Activated naive CD8-positive, alpha-beta T cell treated with anti-CD3 and anti-CD28 coated beads, Interleukin-2, amount 50 U/mL, for 24 hours (primary cell): ENCODE data around the gene MXRA7.
A peak's percentile ranks its signal among the peaks of the same experiment; 100 is the strongest.
"Not testable (repeated sequence)": the region's sequence is repeated elsewhere in the genome, so short reads cannot be mapped to it uniquely, and the experiment has no call there.

ENCODE experiments used
- ATAC-seq: fragments of 150-1000 bp; cut with Tn5 transposase; one replicate; pipeline ENCODE4 v1.10.0; 2021
- DNase-seq: peaks from one replicate; pipeline ENCODE4 v3.0.0; 2021
- H3K27ac Mint-ChIP-seq: one replicate; pipeline ENCODE4 v1.8.0; 2021; ENCODE audit warnings: mild to moderate bottlenecking, mixed read lengths
- H3K27me3 Mint-ChIP-seq: one replicate; pipeline ENCODE4 v1.8.0; 2021; ENCODE audit warnings: mixed read lengths
- H3K36me3 Mint-ChIP-seq: one replicate; pipeline ENCODE4 v1.8.0; 2021; ENCODE audit warnings: low read depth, mixed read lengths
- H3K4me1 Mint-ChIP-seq: one replicate; pipeline ENCODE4 v1.8.0; 2021; ENCODE audit warnings: mixed read lengths
- H3K4me3 Mint-ChIP-seq: one replicate; pipeline ENCODE4 v1.8.0; 2021; ENCODE audit warnings: mild to moderate bottlenecking, moderate library complexity, mixed read lengths
- H3K9me3 Mint-ChIP-seq: one replicate; pipeline ENCODE4 v1.8.0; 2021; ENCODE audit warnings: mixed read lengths

MXRA7 gene, protein sequence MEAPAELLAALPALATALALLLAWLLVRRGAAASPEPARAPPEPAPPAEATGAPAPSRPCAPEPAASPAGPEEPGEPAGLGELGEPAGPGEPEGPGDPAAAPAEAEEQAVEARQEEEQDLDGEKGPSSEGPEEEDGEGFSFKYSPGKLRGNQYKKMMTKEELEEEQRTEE

DNA sequence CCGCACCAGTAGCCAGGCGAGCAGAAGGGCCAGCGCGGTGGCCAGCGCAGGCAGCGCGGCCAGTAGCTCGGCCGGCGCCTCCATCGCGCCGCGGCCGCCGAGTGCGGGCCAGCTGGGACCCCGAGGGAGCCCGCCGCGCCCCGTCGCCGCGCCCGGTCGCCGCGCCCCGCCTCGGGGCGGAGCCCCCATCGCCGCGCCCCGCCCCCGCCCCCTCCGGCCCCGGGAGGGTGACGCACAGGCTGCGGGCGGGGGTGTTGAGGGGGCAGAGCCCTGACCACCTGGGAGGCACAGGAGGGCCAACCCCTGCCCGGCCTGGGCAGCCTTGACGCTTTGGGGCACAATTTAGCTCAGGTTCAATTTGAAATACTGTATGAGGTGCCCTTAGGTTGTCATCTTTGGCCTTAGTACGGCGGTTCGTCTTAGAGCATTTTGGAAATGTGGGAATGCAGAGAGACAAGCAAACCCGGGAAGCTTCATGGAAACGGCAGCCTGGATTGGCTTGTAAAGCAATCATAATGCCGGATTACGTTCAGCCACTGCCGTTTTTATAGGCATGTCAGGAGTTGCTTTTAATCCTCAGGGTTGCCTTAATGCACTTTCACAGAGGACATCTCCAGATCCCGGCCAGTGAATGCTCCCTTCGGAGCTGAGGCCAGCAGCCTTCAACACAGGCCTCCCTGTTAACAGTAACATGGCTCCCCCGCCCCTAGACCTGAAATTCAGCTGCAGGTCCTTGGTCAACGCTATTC lies at the start of gene MXRA7:
MXRA7 (minus strand) TSS at position 103 of the 749 bp plus-strand sequence; CDS start at position 84, 19 bp downstream.
- Mint-ChIP-seq H3K27me3 (no peaks in the 10 kb centered on the region), H3K4me1 (peaks cover 50% of the 10 kb centered on the region), H3K9me3 (no peaks in the 10 kb centered on the region), H3K4me3 (peak within 1 kb of the TSS; percentile 70), H3K36me3 (peaks cover 21% of the 10 kb centered on the region), H3K27ac (peak within 1 kb of the TSS; percentile 46)
- DNase-seq (peak; percentile 76), ATAC-seq (peak; percentile 62)

- peaks cover 6% of the 10 kb centered on the region for H3K36me3 Mint-ChIP-seq
- no peaks in the 10 kb centered on the region for H3K9me3 Mint-ChIP-seq
- no peak for ATAC-seq
Observed at GRCh38 chr17:76758570-76758969, 47.8 kb upstream of the MXRA7 start.

DNA sequence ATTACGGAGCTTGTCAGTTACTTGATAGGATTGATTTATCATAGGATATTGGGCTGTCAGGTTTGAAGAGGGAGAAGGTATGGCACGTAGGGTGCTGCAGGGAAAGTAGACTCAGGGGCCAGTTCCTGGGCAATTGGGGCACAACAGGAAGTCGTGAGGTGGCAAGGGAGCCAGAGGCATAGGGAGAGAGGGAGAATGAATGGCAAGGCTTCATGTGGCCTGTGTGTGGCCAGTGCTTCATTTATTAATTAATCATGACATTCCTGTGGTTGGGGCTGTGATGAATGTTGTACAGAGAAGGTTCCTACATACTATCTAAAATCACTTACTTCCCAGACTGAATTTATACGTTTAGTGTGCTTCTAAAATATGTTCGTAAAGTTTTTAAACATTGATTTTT lies 46.5 kb upstream of the MXRA7 start:
- H3K4me3 Mint-ChIP-seq, result no peak overlapping the region
- H3K9me3 Mint-ChIP-seq, result no peaks in the 10 kb centered on the region
- no peak for ATAC-seq
- DNase-seq, result no peak
- H3K4me1 Mint-ChIP-seq, result peaks cover 17% of the 10 kb centered on the region
- H3K27me3 Mint-ChIP-seq, result no peaks in the 10 kb centered on the region
- peaks cover 10% of the 10 kb centered on the region for H3K36me3 Mint-ChIP-seq
- H3K27ac Mint-ChIP-seq, result no peak overlapping the region

More at GRCh38 chr17:76758570-76758969, 47.8 kb upstream of the MXRA7 start:
- Mint-ChIP-seq H3K4me3 (no peak overlapping the region), H3K27me3 (no peaks in the 10 kb centered on the region), H3K27ac (no peak overlapping the region), H3K4me1 (peaks cover 6% of the 10 kb centered on the region)
- no peak for DNase-seq

DNA sequence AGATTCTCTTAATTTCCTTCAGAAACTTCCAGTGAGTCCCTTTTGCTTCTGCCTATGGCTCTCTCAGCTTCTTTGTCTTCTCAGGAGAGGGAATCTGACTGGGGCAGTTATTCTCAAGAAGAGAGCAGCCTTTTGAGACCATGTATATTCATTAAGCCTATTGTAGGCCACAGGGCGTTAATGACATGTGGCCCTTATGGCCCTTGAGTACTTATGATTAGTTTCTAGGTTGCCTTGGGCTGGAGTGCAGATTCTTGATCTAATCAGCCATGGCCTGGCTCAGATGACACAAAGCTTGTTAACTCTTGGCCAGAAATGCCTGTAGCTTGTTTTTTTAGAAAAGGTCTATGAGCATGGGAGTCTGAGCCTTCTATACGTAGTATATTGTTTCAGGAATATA lies 44.5 kb upstream of the MXRA7 start:
- H3K4me3 Mint-ChIP-seq, result no peak overlapping the region
- H3K4me1 Mint-ChIP-seq, result peaks cover 22% of the 10 kb centered on the region
- H3K36me3 Mint-ChIP-seq, result peaks cover 12% of the 10 kb centered on the region
- no peak for ATAC-seq
- no peak for DNase-seq
- H3K27me3 Mint-ChIP-seq, result no peaks in the 10 kb centered on the region
- no peak overlapping the region for H3K27ac Mint-ChIP-seq
- no peaks in the 10 kb centered on the region for H3K9me3 Mint-ChIP-seq

GRCh38 chr17:76753061-76753961 lies 42.5 kb upstream of the MXRA7 start:
- peaks cover 15% of the 10 kb centered on the region for H3K36me3 Mint-ChIP-seq
- H3K9me3 Mint-ChIP-seq, result no peaks in the 10 kb centered on the region
- H3K27me3 Mint-ChIP-seq, result no peaks in the 10 kb centered on the region
- H3K27ac Mint-ChIP-seq, result peak overlapping the region; percentile 85
- H3K4me3 Mint-ChIP-seq, result peak overlapping the region; percentile 78
- ATAC-seq, result peak; percentile 36
- peaks cover 22% of the 10 kb centered on the region for H3K4me1 Mint-ChIP-seq
- no peak for DNase-seq

- Mint-ChIP-seq H3K4me1 (peaks cover 22% of the 10 kb centered on the region), H3K27me3 (no peaks in the 10 kb centered on the region), H3K4me3 (peak overlapping the region; percentile 6), H3K27ac (peak overlapping the region; percentile 4), H3K9me3 (no peaks in the 10 kb centered on the region), H3K36me3 (peaks cover 14% of the 10 kb centered on the region)
- DNase-seq (no peak), ATAC-seq (no peak)
Observed at GRCh38 chr17:76752006-76752405, 41.2 kb upstream of the MXRA7 start.

- no peaks in the 10 kb centered on the region for H3K27me3 Mint-ChIP-seq
- no peak overlapping the region for H3K27ac Mint-ChIP-seq
- H3K4me1 Mint-ChIP-seq, result peaks cover 22% of the 10 kb centered on the region
- no peak for ATAC-seq
- no peak for DNase-seq
- peaks cover 17% of the 10 kb centered on the region for H3K36me3 Mint-ChIP-seq
- H3K9me3 Mint-ChIP-seq, result no peaks in the 10 kb centered on the region
- no peak overlapping the region for H3K4me3 Mint-ChIP-seq
Observed at GRCh38 chr17:76751416-76751993, 40.7 kb upstream of the MXRA7 start.

DNA sequence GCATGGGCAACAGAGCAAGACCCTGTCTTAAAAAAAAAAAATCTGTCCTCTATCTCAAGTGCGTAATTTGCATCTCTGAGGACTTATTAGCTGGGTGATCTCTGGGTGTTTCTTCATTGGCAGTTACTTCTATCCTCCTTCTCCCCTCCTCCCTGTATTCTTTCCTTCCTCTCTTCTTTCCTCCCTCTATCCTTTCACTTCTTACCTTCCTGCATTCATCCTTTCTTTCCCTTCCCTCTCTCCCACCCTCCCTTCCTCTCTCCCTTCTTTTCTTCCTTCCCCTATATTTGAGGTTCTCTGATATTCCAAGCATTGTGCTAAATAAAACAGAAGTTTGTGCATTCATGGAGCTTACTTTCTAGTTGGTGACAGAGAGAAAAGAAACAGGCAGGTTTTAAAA lies 37.9 kb upstream of the MXRA7 start:
- no peaks in the 10 kb centered on the region for H3K27me3 Mint-ChIP-seq
- H3K27ac Mint-ChIP-seq, result no peak overlapping the region
- no peak for DNase-seq
- H3K4me3 Mint-ChIP-seq, result no peak overlapping the region
- no peak for ATAC-seq
- no peaks in the 10 kb centered on the region for H3K9me3 Mint-ChIP-seq
- H3K36me3 Mint-ChIP-seq, result peaks cover 37% of the 10 kb centered on the region
- H3K4me1 Mint-ChIP-seq, result peaks cover 22% of the 10 kb centered on the region

DNA sequence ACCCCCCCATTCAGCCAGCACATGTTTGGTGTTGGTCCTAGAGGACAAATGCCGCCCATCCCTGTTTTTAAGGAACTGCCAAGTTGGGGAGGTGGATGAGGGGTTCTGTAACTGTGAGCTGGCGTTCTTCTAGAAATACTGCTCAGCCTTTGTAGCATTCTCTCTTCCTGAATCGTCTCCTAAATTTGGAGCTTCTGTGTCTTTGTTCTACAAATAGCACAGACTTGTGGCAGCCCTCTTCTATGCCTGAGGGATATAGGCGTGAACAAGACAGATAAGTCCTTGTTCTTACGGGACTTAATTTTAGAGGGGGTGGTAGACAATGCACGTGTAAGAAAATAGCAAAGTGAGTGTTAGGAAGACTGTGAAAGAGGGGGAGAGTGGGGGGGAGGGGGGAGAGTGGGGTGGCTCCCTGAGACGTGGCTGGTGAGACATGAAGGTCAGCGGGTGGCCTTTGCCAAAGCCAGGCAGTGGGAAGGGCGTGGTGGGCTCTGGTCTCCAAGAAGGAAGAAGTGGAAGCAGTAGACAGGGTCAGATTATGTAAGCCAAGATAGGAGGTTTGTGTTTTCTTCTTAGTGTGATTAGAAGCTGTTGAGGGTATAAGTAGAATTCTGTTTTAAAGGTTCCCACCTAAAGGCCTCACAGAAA lies 37.1 kb upstream of the MXRA7 start:
- H3K27me3 Mint-ChIP-seq, result no peaks in the 10 kb centered on the region
- peaks cover 33% of the 10 kb centered on the region for H3K36me3 Mint-ChIP-seq
- H3K9me3 Mint-ChIP-seq, result no peaks in the 10 kb centered on the region
- no peak overlapping the region for H3K4me3 Mint-ChIP-seq
- H3K4me1 Mint-ChIP-seq, result peaks cover 15% of the 10 kb centered on the region
- H3K27ac Mint-ChIP-seq, result no peak overlapping the region
- ATAC-seq (no peak), DNase-seq (no peak)

- peaks cover 38% of the 10 kb centered on the region for H3K36me3 Mint-ChIP-seq
- DNase-seq, H3K27me3 Mint-ChIP-seq, H3K9me3 Mint-ChIP-seq, H3K4me3 Mint-ChIP-seq, ATAC-seq, H3K4me1 Mint-ChIP-seq, H3K27ac Mint-ChIP-seq: not testable (repeated sequence)
Observed at GRCh38 chr17:76745785-76746184, 35.0 kb upstream of the MXRA7 start.

DNA sequence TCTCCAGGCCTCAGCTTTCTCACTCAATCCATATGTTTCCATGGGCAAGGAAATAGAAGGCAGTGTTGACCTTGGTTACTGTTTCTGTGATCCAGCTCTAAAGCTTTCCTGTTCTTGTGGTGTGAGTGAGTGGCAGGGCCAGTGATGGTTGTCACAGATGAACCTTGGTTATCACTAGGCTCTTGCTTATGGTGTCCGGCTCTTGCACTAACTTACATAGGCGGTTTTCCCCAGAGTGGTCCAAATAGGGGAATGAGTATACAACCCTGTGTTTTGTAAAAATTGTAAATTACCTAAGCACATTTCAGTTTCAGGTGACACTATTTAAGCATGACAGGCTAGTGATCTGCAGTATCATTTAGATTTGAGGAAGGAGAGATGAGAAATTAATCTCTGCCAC lies 34.0 kb upstream of the MXRA7 start:
- no peaks in the 10 kb centered on the region for H3K27me3 Mint-ChIP-seq
- H3K4me3 Mint-ChIP-seq, result no peak overlapping the region
- H3K9me3 Mint-ChIP-seq, result no peaks in the 10 kb centered on the region
- H3K4me1 Mint-ChIP-seq, result peaks cover 15% of the 10 kb centered on the region
- DNase-seq (no peak), ATAC-seq (no peak)
- H3K27ac Mint-ChIP-seq, result no peak overlapping the region
- peaks cover 38% of the 10 kb centered on the region for H3K36me3 Mint-ChIP-seq

GRCh38 chr17:76742958-76743357 lies 32.2 kb upstream of the MXRA7 start:
- Mint-ChIP-seq H3K4me3 (no peak overlapping the region), H3K4me1 (peaks cover 33% of the 10 kb centered on the region), H3K36me3 (peaks cover 35% of the 10 kb centered on the region), H3K27me3 (no peaks in the 10 kb centered on the region), H3K9me3 (no peaks in the 10 kb centered on the region), H3K27ac (no peak overlapping the region)
- ATAC-seq (no peak), DNase-seq (no peak)

- H3K27me3 Mint-ChIP-seq, result no peaks in the 10 kb centered on the region
- ATAC-seq (no peak), DNase-seq (no peak)
- no peaks in the 10 kb centered on the region for H3K9me3 Mint-ChIP-seq
- H3K36me3 Mint-ChIP-seq, result peaks cover 34% of the 10 kb centered on the region
- peaks cover 31% of the 10 kb centered on the region for H3K4me1 Mint-ChIP-seq
- H3K27ac Mint-ChIP-seq, result no peak overlapping the region
- no peak overlapping the region for H3K4me3 Mint-ChIP-seq
Observed at GRCh38 chr17:76740329-76741118, 29.8 kb upstream of the MXRA7 start.
